Epithelial cell of proximal tubule (primary cell): Measurements from ENCODE around the gene P2RX3. TPM values are rescaled to one million over a fixed set of nuclear protein-coding genes. Genes with fewer than 3 reads are reported as not detected.

Source experiments
- DNase-seq: peaks from one replicate; pipeline ENCODE4 v3.0.0-alpha.2; 2011; ENCODE audit warnings: low read depth
- H3K4me3 ChIP-seq: 2 replicates; pipeline ENCODE4 v1.5.1; 2011; ENCODE audit warnings: low read depth, mild to moderate bottlenecking, low read length
- total RNA-seq: library from RNA; depleted of rRNA; stranded (reverse); fragments of >200 nt; gene quantifications from 2 replicates; pipeline ENCODE4 v1.2.3, GENCODE V29; 2015
- TF ChIP-seq, protein P1 (sequence below): conservative IDR thresholded peaks from 2 replicates; pipeline ENCODE4 v1.5.1; 2012; ENCODE audit warnings: low read depth, mild to moderate bottlenecking, low read length

Gene P2RX3
- total RNA-seq, 1 donor from 2014 or later, result not detected

GRCh38 chr11:57363131-57364080 lies 25.3 kb downstream of the P2RX3 start:
- TF ChIP-seq, protein P1, sequence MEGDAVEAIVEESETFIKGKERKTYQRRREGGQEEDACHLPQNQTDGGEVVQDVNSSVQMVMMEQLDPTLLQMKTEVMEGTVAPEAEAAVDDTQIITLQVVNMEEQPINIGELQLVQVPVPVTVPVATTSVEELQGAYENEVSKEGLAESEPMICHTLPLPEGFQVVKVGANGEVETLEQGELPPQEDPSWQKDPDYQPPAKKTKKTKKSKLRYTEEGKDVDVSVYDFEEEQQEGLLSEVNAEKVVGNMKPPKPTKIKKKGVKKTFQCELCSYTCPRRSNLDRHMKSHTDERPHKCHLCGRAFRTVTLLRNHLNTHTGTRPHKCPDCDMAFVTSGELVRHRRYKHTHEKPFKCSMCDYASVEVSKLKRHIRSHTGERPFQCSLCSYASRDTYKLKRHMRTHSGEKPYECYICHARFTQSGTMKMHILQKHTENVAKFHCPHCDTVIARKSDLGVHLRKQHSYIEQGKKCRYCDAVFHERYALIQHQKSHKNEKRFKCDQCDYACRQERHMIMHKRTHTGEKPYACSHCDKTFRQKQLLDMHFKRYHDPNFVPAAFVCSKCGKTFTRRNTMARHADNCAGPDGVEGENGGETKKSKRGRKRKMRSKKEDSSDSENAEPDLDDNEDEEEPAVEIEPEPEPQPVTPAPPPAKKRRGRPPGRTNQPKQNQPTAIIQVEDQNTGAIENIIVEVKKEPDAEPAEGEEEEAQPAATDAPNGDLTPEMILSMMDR, result no peak
- no peak for DNase-seq
- no peak overlapping the region for H3K4me3 ChIP-seq

DNA sequence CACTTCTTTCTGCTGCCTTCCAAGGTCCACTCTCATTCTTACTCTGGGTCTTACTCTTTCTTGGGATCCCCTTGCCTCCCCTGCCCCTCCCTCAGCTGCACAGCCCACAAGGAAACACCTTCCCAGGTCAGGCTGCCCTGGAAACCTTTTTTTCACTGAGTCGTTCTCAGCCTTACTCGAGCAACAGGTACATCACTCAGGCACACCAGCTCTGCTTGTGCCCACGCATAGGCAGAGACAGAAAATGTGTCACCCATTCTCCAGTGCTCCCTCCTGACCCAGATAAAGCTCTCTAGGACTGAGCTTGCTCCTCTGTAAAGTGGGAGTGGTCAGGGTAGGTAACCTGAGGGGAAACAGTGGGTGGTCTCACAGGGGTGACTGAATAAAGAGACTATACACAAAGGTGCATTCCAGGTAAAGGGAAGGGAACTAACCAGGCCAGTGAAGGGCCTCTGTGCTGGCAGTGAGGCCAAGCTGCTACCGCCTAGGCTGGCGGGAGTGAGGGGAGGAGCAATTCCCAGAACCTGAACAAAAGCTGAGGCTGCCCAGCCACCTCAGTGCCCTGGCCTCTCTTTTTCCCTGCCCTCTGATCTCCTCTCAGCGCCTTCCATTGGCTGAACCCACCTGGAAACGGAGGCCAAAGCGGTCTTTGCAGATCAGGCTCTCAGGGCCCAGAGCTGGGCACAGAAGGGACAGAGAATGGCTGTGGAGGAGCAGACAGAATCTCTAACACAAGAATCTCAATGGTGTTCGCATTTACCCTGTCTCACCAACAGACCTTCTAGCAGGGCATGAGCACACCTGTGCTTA lies 26.9 kb downstream of the P2RX3 start:
- TF ChIP-seq, protein P1, result no peak
- H3K4me3 ChIP-seq, result no peak overlapping the region
- no peak for DNase-seq

DNA sequence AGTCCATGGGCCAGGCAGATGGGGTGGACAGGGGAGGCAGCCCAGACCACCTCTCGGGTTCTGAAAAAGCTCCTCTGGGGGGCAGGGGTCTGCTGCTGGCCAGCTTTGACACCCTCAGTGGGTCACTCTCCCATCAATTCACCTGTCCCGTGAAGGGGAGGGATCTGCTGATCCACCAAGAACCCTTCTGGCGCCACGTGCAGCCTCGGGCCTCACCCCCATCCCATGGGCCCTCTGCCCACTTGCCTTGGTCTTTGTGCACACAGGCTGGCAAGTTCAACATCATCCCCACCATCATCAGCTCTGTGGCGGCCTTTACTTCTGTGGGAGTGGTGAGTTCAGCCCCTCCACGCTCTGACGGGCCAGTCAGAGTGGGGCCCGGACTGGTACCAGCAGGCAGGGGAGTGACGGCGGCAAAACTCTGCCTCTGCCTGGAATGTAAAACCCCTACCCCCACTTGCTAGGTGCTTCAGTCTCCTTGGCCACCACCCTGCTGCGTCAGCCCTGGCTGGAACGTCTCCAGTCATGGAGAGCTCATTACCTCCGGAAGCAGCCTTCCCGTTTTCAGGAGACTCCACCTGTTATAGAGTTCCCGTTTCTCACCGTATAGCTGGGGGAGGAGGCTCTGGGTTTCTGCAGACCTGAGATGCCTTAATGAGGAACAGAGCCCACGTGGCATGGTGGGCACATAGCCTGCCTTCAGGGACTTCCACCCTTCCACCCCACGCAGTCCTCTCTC lies 30.1 kb downstream of the P2RX3 start:
- TF ChIP-seq, protein P1, result no peak
- no peak overlapping the region for H3K4me3 ChIP-seq
- no peak for DNase-seq

DNA sequence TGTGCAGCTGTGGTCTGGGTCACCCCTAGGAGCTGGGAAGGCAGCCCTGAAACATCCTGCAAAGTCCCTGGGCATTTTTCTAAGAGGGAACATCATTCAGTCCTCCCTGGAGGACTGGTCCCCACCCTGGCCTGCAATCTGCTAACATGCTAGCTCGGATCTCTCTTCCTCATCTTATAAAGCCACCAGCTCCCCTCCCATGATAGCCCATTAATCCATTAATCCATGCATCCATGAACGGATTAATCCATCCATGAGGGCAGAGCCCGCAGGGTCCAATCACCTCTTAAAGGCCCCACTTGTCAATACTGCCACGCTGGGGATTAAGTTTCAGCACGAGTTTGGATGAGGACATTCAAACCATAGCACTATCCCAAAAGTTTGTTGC lies 30.7 kb downstream of the P2RX3 start:
- TF ChIP-seq, protein P1, result no peak
- no peak for DNase-seq
- no peak overlapping the region for H3K4me3 ChIP-seq

DNA sequence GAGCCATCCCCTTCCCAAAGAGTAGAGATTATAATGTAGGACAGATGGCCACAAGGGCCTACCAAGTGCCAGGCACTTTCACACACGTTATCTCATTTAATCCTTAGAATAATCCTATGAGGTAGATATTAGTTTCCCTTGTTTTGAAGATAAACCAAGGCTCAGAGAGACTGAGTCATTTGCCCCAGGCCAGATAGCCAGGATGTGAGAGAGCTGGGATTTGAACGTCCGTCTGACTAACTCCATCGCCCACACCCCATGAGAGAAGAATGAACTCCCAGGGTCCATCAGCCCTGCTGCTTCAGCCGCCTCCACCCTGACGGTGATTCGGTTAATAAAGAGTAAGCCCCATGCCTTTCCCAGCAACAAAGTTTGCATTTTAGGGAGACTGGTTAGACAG lies 32.1 kb downstream of the P2RX3 start:
- H3K4me3 ChIP-seq, result no peak overlapping the region
- DNase-seq, result no peak
- TF ChIP-seq, protein P1, result no peak

- no peak for DNase-seq
- TF ChIP-seq, protein P1, result no peak
- no peak overlapping the region for H3K4me3 ChIP-seq
These were observed 32.8 kb downstream of the P2RX3 start for GRCh38 chr11:57370941-57371340.
